Heart left ventricle (tissue), 16 donors: ENCODE data around the gene MREG. TPM values are rescaled to one million over a fixed set of nuclear protein-coding genes. Genes with fewer than 3 reads are reported as not detected.

Source experiments
- ATAC-seq, 4 donors: fragments of 200-7000 bp; cut with Tn5 transposase; one replicate each; pipeline ENCODE4 v1.9.1; 2020 to 2022; ENCODE audit warnings: moderate library complexity in 4 of 4, mild to moderate bottlenecking in 3 of 4, moderate number of reproducible peaks in 1 of 4
- DNase-seq, 5 donors: peaks; one replicate each; pipeline ENCODE4 v3.0.0-alpha.2; 2020
- H3K27ac ChIP-seq, 12 donors: fragments of 200-600 bp; sonication (generic) in 4 of 12; one replicate each; pipeline versions ENCODE4 v1.5.0 to v1.8.0; 2016 to 2022; ENCODE audit warnings: mild to moderate bottlenecking in 2 of 12
- H3K27me3 ChIP-seq, 9 donors: fragments of 200-600 bp; sonication (generic) in 2 of 9; one replicate each; pipeline versions ENCODE4 v1.5.1 to v1.8.0; 2016 to 2022; ENCODE audit warnings: mild to moderate bottlenecking in 3 of 9
- H3K36me3 ChIP-seq, 9 donors: fragments of 200-600 bp; sonication (generic) in 2 of 9; one replicate each; pipeline versions ENCODE4 v1.5.0 to v1.8.0; 2018 to 2022; ENCODE audit warnings: mild to moderate bottlenecking in 2 of 9
- H3K4me1 ChIP-seq, 12 donors: fragments of 200-600 bp; sonication (generic) in 4 of 12; one replicate each; pipeline versions ENCODE4 v1.5.0 to v1.8.0; 2016 to 2022; ENCODE audit warnings: mild to moderate bottlenecking in 3 of 12
- H3K4me3 ChIP-seq, 12 donors: fragments of 200-600 bp; sonication (generic) in 4 of 12; one replicate each; pipeline versions ENCODE4 v1.5.0 to v1.8.0; 2017 to 2022; ENCODE audit warnings: mild to moderate bottlenecking in 9 of 12, moderate library complexity in 4 of 12
- H3K9me3 ChIP-seq, 12 donors: fragments of 200-600 bp; sonication (generic) in 4 of 12; one replicate each; pipeline versions ENCODE4 v1.5.0 to v1.8.0; 2016 to 2022; ENCODE audit warnings: mild to moderate bottlenecking in 1 of 12
- CTCF ChIP-seq, 12 donors: fragments of 200-600 bp; sonication (generic) in 4 of 12; IDR thresholded peaks; one replicate each; pipeline versions ENCODE4 v1.5.0 to v1.8.0; 2018 to 2022; ENCODE audit warnings: antibody characterized with exemption in 12 of 12, mild to moderate bottlenecking in 5 of 12
- POLR2A ChIP-seq, 2 donors: fragments of 450-650 bp; IDR thresholded peaks; one replicate each; pipeline ENCODE4 v1.6.1; 2017; ENCODE audit warnings: antibody characterized with exemption in 2 of 2, mild to moderate bottlenecking in 2 of 2, moderate library complexity in 2 of 2
- WGBS, 4 donors: extraction: QIAGEN DNeasy Blood & Tissue Kit in 2 of 4; methylation state at CpG; one replicate each; pipeline versions ENCODE4 v1.1.5 to v1.1.7; 2013 to 2018; 5-methylcytosine and 5-hydroxymethylcytosine counted together
- intact Hi-C, 10 donors: fragments of 100-400 bp; cut with DNase I; formaldehyde crosslinking; loops; one replicate each; pipeline versions ENCODE4 v1.11.1 to v1.14.2; 2022
- polyA plus RNA-seq, 2 donors: library from polyadenylated mRNA; stranded (reverse); fragments of 200-250 nt; gene quantifications; one replicate each; pipeline ENCODE4 v1.2.3, GENCODE V29; 2013
- total RNA-seq, 9 donors: library from RNA; depleted of rRNA in 2 of 9; stranded (reverse); fragments of >200 nt in 2 of 9; fragmentation: NEBNext Ultra II Directional in 3 of 9; extraction: Animal tissue kit (Norgen Biotek cat#: 25700) in 3 of 9; gene quantifications; one replicate each; pipeline versions ENCODE4 v1.1.0 to v1.2.4, GENCODE V29; 2016 to 2023
- donor health status: ischemic (EF 13 %, LVEDD 7.1; RV severe dilation, severe dysfunction).
- donor health status: healthy with polysubstance abuse.
- donor health status: DM: no; HTN: yes; CAD: no.
- donor health status: DM: no; HTN: no; CAD: no.
- donor health status: ischemic (EF 25% LVEDD 6.9; RV normal size, moderate dysfunction).
- donor health status: ischemic (EF 25% LVEDD 5.7; RV mildly dilated, moderate dysfunction).
- donor health status: healthy.
- donor health status: DM: yes; HTN: yes; CAD: no.
- donor health status: ischemic (EF 35%, LVEDD 5.7; RV mildly dilated, moderate dysfunction).
- donor health status: nonischemic (EF 11% LVEDD 7.7; RV severe dilation, severe dysfunction).
- donor health status: DM: yes; HTN: yes; CAD: no.
- donor health status: PGD.
- donor health status: ischemic (EF 29% LVEDD 5.4; RV normal size, mild dysfunction).
- donor health status: nonischemic (EF 23%, LVEDD 6.1; RV moderate dilation, normal function).

The MREG gene
- total and polyA plus RNA-seq, 11 donors, result 0.14 to 2.4 (median 0.34) TPM; not detected in 1

- TF ChIP-seq CTCF (IDR thresholded peaks at IDR 0.05) (no peak), POLR2A (IDR thresholded peaks at IDR 0.05) (no peak)
- WGBS, 4 donors, result 79 to 86% (median 81%) methylated on average over 4 of the region's 4 CpGs
- Histone ChIP-seq H3K4me1 (no peaks in the 10 kb centered on the region), H3K36me3 (no peaks in the 10 kb centered on the region), H3K27me3 (no peaks in the 10 kb centered on the region), H3K9me3 (no peaks in the 10 kb centered on the region), H3K4me3 (no peak overlapping the region), H3K27ac (no peak overlapping the region)
- ATAC-seq (no peak), DNase-seq (no peak)
- intact Hi-C loops, result no loop called here
Observed at GRCh38 chr2:215952860-215953637, 60.3 kb downstream of the MREG start.

GRCh38 chr2:215951558-215951957 is 61.8 kb downstream of the MREG start:
- H3K4me1 ChIP-seq, result no peaks in the 10 kb centered on the region
- no peak overlapping the region for H3K4me3 ChIP-seq
- no peaks in the 10 kb centered on the region for H3K9me3 ChIP-seq
- DNase-seq (no peak), ATAC-seq (no peak)
- no peaks in the 10 kb centered on the region for H3K27me3 ChIP-seq
- intact Hi-C loops, result no loop called here
- no peak for TF ChIP-seq POLR2A (IDR thresholded peaks at IDR 0.05)
- TF ChIP-seq CTCF (IDR thresholded peaks at IDR 0.05), result no peak
- peaks cover 0 to 3% (median 0%) of the 10 kb centered on the region in 9 donors for H3K36me3 ChIP-seq
- H3K27ac ChIP-seq, result no peak overlapping the region
- WGBS, 4 donors, result 75 to 81% (median 76%) methylated on average over 3 of the region's 3 CpGs

GRCh38 chr2:215949991-215950404 is 63.4 kb downstream of the MREG start:
- H3K27me3 ChIP-seq, result no peaks in the 10 kb centered on the region
- no peak overlapping the region for H3K4me3 ChIP-seq
- no peak for TF ChIP-seq POLR2A (IDR thresholded peaks at IDR 0.05)
- peak in 11 of 12 donors; percentile 11 to 43 (median 26) for TF ChIP-seq CTCF (IDR thresholded peaks at IDR 0.05)
- no peak overlapping the region for H3K27ac ChIP-seq
- WGBS, 4 donors, result 61 to 74% (median 69%) methylated on average over 3 of the region's 3 CpGs
- intact Hi-C loops, result no loop called here
- H3K36me3 ChIP-seq, result peaks cover 0 to 4% (median 0%) of the 10 kb centered on the region in 9 donors
- no peak for DNase-seq
- H3K9me3 ChIP-seq, result no peaks in the 10 kb centered on the region
- no peaks in the 10 kb centered on the region for H3K4me1 ChIP-seq
- no peak for ATAC-seq

GRCh38 chr2:215948051-215948450 is 65.3 kb downstream of the MREG start:
- H3K9me3 ChIP-seq, result no peaks in the 10 kb centered on the region
- ATAC-seq (no peak), DNase-seq (no peak)
- H3K4me1 ChIP-seq, result no peaks in the 10 kb centered on the region
- intact Hi-C loops, result no loop called here
- TF ChIP-seq CTCF (IDR thresholded peaks at IDR 0.05) (no peak), POLR2A (IDR thresholded peaks at IDR 0.05) (no peak)
- no peak overlapping the region for H3K4me3 ChIP-seq
- H3K27ac ChIP-seq, result no peak overlapping the region
- H3K36me3 ChIP-seq, result peaks cover 0 to 4% (median 0%) of the 10 kb centered on the region in 9 donors
- no peaks in the 10 kb centered on the region for H3K27me3 ChIP-seq
- WGBS, 4 donors, result 85 to 89% (median 87%) methylated on average over 4 of the region's 4 CpGs
